Right forelimb (tissue), 1 donor: Measurements from ENCODE around the gene SYAP1.
"Not testable (repeated sequence)": the region's sequence is repeated elsewhere in the genome, so short reads cannot be mapped to it uniquely, and the experiment has no call there.

ENCODE experiments used
- DNase-seq: peaks from one replicate; pipeline ENCODE4 v3.0.0-alpha.2; 2018

The SYAP1 gene

GRCh38 chrX:16726347-16726988, 7.1 kb downstream of the SYAP1 start:
- DNase-seq = not testable (repeated sequence)

- DNase-seq = no peak
Observed at GRCh38 chrX:16727637-16728036, 8.2 kb downstream of the SYAP1 start.

DNA sequence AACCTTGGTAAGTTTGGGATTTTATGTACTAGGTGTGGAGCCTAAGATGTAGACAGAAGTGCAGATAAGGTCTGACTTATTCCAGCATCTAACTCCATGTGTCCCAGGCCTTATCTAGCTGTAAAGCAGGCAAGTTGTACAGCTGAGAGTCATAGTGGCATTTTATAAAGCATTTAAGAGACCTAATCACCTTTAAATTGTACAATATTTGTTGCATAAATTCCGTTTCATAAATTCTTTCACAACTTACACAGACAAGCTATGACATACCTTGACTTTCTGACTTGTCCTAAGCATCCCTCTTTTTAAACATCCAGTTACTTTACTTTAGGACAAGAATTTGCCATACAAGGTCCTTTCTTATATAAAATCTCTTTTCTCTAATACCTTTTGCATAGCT, 11.0 kb downstream of the SYAP1 start:
- DNase-seq = no peak

DNA sequence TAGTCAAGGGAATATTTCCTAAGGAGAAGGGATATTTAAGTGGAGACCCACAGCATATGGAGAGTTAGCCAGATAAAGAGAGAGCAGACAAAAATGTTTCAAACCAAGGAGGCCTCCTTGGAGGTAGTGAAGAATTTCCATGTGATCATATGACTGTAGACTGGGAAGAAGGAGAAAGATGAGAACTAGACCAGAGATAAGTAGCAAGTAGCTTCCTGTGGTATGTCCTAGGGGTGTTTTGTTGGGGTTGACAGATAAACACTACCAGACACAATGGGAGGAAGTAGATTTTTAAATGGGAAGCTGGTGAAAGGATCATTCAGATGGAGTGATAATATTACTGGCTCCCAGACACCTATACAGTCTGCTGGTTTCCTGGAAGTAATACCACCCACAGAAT, 13.6 kb downstream of the SYAP1 start:
- no peak for DNase-seq

GRCh38 chrX:16737024-16737423, 17.6 kb downstream of the SYAP1 start:
- no peak for DNase-seq

- no peak for DNase-seq
Observed at GRCh38 chrX:16739574-16739973, 20.2 kb downstream of the SYAP1 start.

- no peak for DNase-seq
Observed at GRCh38 chrX:16743604-16744325, 24.4 kb downstream of the SYAP1 start.

GRCh38 chrX:16745102-16745501, 25.7 kb downstream of the SYAP1 start:
- no peak for DNase-seq

GRCh38 chrX:16745659-16746058, 26.2 kb downstream of the SYAP1 start:
- DNase-seq = no peak

- DNase-seq = no peak
Observed at GRCh38 chrX:16748425-16748824, 29.0 kb downstream of the SYAP1 start.

DNA sequence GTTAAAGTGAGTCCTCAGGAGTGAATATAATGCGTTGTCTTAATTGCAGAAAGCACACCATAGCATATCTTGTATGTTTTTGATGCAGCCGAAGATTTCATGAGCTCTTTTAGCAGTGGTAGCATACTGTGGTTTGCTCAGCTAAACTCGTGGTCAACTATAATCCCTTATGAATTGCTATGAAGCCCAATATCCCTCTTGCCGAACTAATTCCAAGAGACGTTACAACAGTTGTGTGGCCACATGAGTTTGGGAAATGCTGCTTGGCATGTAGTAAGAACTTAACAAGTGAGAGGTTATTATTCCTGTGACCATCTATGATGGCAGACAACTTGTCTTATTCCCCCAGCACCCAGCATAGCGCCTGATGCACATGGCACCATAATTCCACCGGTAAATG, 30.7 kb downstream of the SYAP1 start:
- DNase-seq = no peak

DNA sequence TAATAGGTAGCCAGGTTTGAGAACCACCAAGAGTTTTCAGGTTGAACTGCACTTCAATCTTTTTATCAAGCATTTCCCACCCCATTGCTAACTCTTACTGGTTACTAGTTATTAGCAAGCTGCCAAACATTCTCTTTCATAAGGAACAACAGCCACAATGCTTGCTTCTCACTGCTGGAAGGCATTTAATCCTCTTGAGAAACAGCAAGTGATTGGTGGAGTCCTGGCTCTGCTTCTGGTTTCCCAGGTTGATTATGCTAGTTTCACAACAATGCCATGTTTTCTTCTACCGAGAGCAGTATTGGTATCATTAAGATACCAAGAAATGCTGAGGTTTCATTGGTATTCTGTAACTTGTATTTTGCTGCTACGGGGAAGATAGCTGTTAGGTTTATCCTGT, 34.6 kb downstream of the SYAP1 start:
- DNase-seq = no peak

GRCh38 chrX:16756724-16757123, 37.3 kb downstream of the SYAP1 start:
- no peak for DNase-seq

DNA sequence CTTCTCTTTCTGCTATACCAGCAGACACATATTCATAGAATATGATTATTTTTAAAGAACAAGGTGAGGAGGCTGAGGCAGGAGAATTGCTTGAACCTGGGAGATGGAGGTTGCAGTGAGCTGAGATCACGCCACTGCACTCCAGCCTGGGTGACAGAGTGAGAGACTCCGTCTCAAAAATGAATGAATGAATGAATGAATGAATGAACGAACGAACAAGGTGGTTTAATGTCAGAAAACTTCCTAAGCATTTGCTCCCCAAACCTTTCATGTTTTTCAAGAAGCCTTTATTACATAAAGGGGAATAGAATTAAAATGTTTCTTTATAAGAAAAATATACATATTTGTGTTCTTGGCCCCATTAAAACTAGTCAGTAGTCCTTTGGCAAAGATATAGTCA, 42.1 kb downstream of the SYAP1 start:
- not testable (repeated sequence) for DNase-seq

GRCh38 chrX:16762579-16762978, 43.2 kb downstream of the SYAP1 start:
- no peak for DNase-seq

DNA sequence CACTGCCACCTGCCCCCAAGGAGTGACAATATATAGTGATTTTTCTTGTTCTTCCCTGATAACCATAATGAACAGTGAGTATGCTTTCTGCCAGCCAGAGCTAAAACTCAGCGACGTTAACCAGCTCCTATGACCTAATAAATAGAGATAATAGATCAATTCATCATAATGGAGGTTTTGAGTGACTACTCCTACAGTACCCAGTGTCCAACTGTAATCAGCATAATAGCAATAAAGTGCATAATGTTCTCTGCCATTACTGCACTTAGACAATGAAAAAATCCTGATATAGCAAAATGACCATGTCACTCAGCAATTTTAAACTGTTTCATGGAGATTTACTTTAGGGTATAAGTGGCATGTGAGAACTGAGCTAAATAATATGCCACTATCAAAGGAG, 46.2 kb downstream of the SYAP1 start:
- DNase-seq = no peak

GRCh38 chrX:16770970-16771482, 51.6 kb downstream of the SYAP1 start:
- DNase-seq = no peak

GRCh38 chrX:16771483-16772398, 52.3 kb downstream of the SYAP1 start:
- no peak for DNase-seq

GRCh38 chrX:16772460-16772859, 53.0 kb downstream of the SYAP1 start:
- DNase-seq = no peak

- no peak for DNase-seq
Observed at GRCh38 chrX:16774746-16775145, 55.3 kb downstream of the SYAP1 start.

DNA sequence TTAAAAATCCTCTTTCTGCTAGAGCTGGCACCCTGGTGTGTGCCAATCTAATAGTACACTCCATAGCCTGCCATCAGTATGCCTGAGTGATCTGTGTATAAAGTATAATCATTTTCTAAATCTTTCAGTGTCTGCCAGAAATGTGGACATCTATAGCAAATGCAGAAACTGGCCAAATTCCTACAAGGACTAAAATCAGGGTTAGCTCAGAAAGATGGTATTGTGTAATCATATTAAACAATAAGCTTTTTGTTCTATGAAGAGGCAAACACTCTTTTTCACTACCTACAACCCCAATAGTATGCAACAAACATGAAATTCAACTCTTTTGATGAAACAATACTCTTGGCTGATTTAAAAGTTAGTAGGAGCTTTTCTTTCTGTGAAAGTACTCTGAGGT, 59.1 kb downstream of the SYAP1 start:
- DNase-seq = no peak

DNA sequence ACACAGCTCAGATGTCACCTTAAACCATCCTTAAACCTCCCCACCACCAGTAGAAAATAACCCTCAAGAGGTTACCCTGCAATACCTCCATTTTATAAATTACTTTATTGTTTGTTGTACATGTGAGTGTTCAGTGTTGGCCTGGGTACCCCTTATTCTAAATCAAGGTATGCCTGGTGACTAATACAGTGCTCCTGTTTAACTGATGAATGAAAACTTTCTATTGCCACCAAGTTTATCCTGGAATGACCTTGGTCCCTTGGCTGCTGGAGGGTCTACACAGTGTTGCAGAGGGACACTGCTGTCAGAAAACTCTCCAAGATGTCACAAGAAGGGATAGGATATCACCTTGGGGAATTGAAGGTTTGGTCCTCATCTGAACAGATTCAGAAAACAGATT, 59.6 kb downstream of the SYAP1 start:
- no peak for DNase-seq

GRCh38 chrX:16779815-16780214, 60.4 kb downstream of the SYAP1 start:
- DNase-seq = not testable (repeated sequence)
